CD14-positive monocyte (primary cell): Measurements from ENCODE around the gene ZFPM1. TPM values are rescaled to one million over a fixed set of nuclear protein-coding genes. Genes with fewer than 3 reads are reported as not detected.

Experiments used
- DNase-seq, 3 donors: peaks; one replicate each; pipeline ENCODE4 v3.0.0-alpha.2; 2011 to 2022
- H2AFZ ChIP-seq: 2 replicates; pipeline ENCODE4 v1.6.0; 2012; ENCODE audit warnings: mild to moderate bottlenecking, low read depth, low read length, inconsistent platforms; ENCODE audit not compliant: insufficient read depth, poor library complexity, severe bottlenecking
- H3K27ac ChIP-seq, 2 donors: 1 replicate in 1 of 2; 2 replicates in 1 of 2; pipeline ENCODE4 v1.5.1; 2012 to 2013; ENCODE audit warnings: low read length in 2 of 2, control low read depth in 1 of 2, inconsistent platforms in 1 of 2, low read depth in 1 of 2, mild to moderate bottlenecking in 1 of 2
- H3K27me3 ChIP-seq, 2 donors: one replicate each; pipeline versions ENCODE4 v1.6.0 to v1.6.1; 2011 to 2013; ENCODE audit warnings: low read length in 2 of 2; ENCODE audit not compliant: control insufficient read depth in 2 of 2, insufficient read depth in 2 of 2
- H3K36me3 ChIP-seq, 2 donors: replicated peaks in 1 of 2; 1 replicate in 1 of 2; 2 replicates in 1 of 2; pipeline versions ENCODE4 v1.5.1 to v1.6.1; 2012 to 2013; ENCODE audit warnings: low read length in 2 of 2, control low read depth in 1 of 2, inconsistent platforms in 1 of 2, mild to moderate bottlenecking in 1 of 2; ENCODE audit not compliant: insufficient read depth in 2 of 2, control insufficient read depth in 1 of 2
- H3K4me1 ChIP-seq, 2 donors: 1 replicate in 1 of 2; 2 replicates in 1 of 2; pipeline versions ENCODE4 v1.5.1 to v1.6.1; 2012 to 2013; ENCODE audit warnings: low read length in 2 of 2, control low read depth in 1 of 2, inconsistent platforms in 1 of 2, mild to moderate bottlenecking in 1 of 2, moderate library complexity in 1 of 2; ENCODE audit not compliant: insufficient read depth in 2 of 2, control insufficient read depth in 1 of 2
- H3K4me2 ChIP-seq: replicated peaks from 2 replicates; pipeline ENCODE3; 2012; ENCODE audit warnings: low read length, moderate library complexity, mild to moderate bottlenecking; ENCODE audit not compliant: poor library complexity, severe bottlenecking; ENCODE audit errors: extremely low read depth
- H3K4me3 ChIP-seq, 3 experiments: fragments of 200-600 bp in 1 of 3; sonication (generic) in 1 of 3; replicated peaks in 1 of 3; 1 replicate in 2 of 3; 2 replicates in 1 of 3; pipeline ENCODE4 v1.5.1; 2011 to 2013; ENCODE audit warnings: low read length in 3 of 3, mild to moderate bottlenecking in 3 of 3, control low read depth in 2 of 3, low read depth in 2 of 3, inconsistent platforms in 1 of 3, moderate library complexity in 1 of 3
- H3K79me2 ChIP-seq: 2 replicates; pipeline ENCODE4 v1.6.0; 2012; ENCODE audit warnings: mild to moderate bottlenecking, control low read depth, inconsistent platforms, low read length, moderate library complexity; ENCODE audit not compliant: insufficient read depth
- H3K9ac ChIP-seq: 2 replicates; pipeline ENCODE4 v1.6.0; 2017; ENCODE audit warnings: low read length, mild to moderate bottlenecking; ENCODE audit not compliant: insufficient read depth, poor library complexity, severe bottlenecking
- H3K9me3 ChIP-seq, 2 donors: replicated peaks in 1 of 2; 1 replicate in 1 of 2; 2 replicates in 1 of 2; pipeline versions ENCODE4 v1.5.1 to v1.6.1; 2012 to 2013; ENCODE audit warnings: low read length in 2 of 2, control low read depth in 1 of 2; ENCODE audit not compliant: control insufficient read depth in 1 of 2, insufficient read depth in 1 of 2
- H4K20me1 ChIP-seq: 2 replicates; pipeline ENCODE4 v1.6.0; 2012; ENCODE audit warnings: mild to moderate bottlenecking, low read length, control low read depth, moderate library complexity; ENCODE audit not compliant: insufficient read depth
- H3K27ac Mint-ChIP-seq, 7 donors: one replicate each; pipeline ENCODE4 v1.8.0; 2020; ENCODE audit warnings: mild to moderate bottlenecking in 7 of 7, mixed read lengths in 7 of 7, moderate library complexity in 6 of 7, inconsistent platforms in 2 of 7
- H3K27me3 Mint-ChIP-seq, 3 donors: one replicate each; pipeline ENCODE4 v1.8.0; 2021 to 2022; ENCODE audit warnings: low read depth in 3 of 3, mild to moderate bottlenecking in 3 of 3, mixed read lengths in 3 of 3, moderate library complexity in 3 of 3, inconsistent platforms in 1 of 3
- H3K36me3 Mint-ChIP-seq, 2 donors: one replicate each; pipeline ENCODE4 v1.8.0; 2020; ENCODE audit warnings: mixed read lengths in 2 of 2, inconsistent platforms in 1 of 2, mild to moderate bottlenecking in 1 of 2
- H3K4me1 Mint-ChIP-seq: one replicate; pipeline ENCODE4 v1.8.0; 2020; ENCODE audit warnings: mild to moderate bottlenecking, mixed read lengths
- H3K4me3 Mint-ChIP-seq, 2 donors: one replicate each; pipeline ENCODE4 v1.8.0; 2020; ENCODE audit warnings: mild to moderate bottlenecking in 2 of 2, mixed read lengths in 2 of 2, moderate library complexity in 1 of 2
- H3K9me3 Mint-ChIP-seq, 7 donors: one replicate each; pipeline ENCODE4 v1.8.0; 2020 to 2022; ENCODE audit warnings: mixed read lengths in 7 of 7, mild to moderate bottlenecking in 6 of 7, moderate library complexity in 6 of 7, inconsistent platforms in 2 of 7
- WGBS: methylation state at CpG from one replicate; pipeline ENCODE4 v1.1.5; 2013; ENCODE audit warnings: missing lambda C conversion rate; ENCODE audit not compliant: insufficient coverage; 5-methylcytosine and 5-hydroxymethylcytosine counted together
- intact Hi-C, 2 donors: fragments of 100-400 bp; cut with micrococcal nuclease; formaldehyde crosslinking; loops; one replicate each; pipeline versions ENCODE4 v1.15.0 to v1.15.1; 2023
- polyA plus RNA-seq, 3 donors: library from polyadenylated mRNA; depleted of rRNA in 1 of 3; unstranded in 2 of 3; stranded (reverse) in 1 of 3; fragments of 300-500 nt in 2 of 3; fragments of >200 nt in 1 of 3; fragmentation: Illumina TruSeq in 2 of 3; gene quantifications; 1 replicate in 2 of 3; 2 replicates in 1 of 3; pipeline ENCODE4 v1.2.3, GENCODE V29; 2012 to 2021
- TF ChIP-seq, protein P1 (sequence below): fragments of 200-600 bp; IDR thresholded peaks from one replicate; pipeline ENCODE4 v1.8.0; 2022; ENCODE audit warnings: antibody characterized with exemption, mild to moderate bottlenecking

The ZFPM1 gene
- polyA plus RNA-seq, 3 donors, result 0.04 to 0.19 (median 0.12) TPM

DNA sequence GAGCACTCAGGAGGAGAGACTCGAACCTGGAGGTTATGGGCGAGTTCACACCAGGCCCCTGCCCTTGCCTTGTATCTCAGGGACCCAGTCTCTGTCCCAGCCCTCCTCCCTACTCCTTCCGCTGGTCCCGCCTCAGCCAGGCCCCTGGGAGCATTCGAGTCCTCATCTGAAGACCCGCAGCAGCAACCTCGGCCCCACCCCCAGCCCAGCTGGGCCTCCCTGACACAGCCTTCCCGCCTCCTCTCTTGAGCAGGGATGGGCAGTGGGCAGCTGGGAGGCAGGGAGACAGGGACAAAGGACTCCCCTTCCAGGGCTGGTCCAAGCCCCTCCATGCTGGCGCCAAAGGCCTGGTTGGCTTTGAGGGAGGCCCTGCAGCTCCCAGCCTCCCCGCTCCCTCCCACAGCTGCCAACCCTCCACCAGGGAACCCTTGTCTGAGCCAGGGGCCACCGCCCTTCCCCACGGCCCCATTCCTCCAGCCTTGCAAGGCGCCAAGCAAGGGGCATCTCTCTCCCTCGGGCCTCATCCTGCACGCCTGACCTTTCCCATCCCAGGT is 101.7 kb downstream of the ZFPM1 start:
- intact Hi-C loops, result no loop called here
- Mint-ChIP-seq H3K4me3 (no peak overlapping the region), H3K27me3 (peaks cover 22 to 28% (median 26%) of the 10 kb centered on the region in 3 donors), H3K9me3 (peaks cover 3 to 12% (median 8%) of the 10 kb centered on the region in 7 donors), H3K4me1 (peaks cover 13% of the 10 kb centered on the region), H3K36me3 (no peaks in the 10 kb centered on the region), H3K27ac (no peak overlapping the region)
- H3K36me3 ChIP-seq, result no peaks in the 10 kb centered on the region
- WGBS, result 92% methylated on average over 12 of the region's 15 CpGs
- H3K4me1 ChIP-seq, result peaks cover 7 to 10% of the 10 kb centered on the region in 2 donors
- H2AFZ ChIP-seq, result no peak overlapping the region
- peaks cover 0 to 5% of the 10 kb centered on the region in 2 donors for H3K27me3 ChIP-seq
- H3K9ac ChIP-seq, result no peak overlapping the region
- H3K4me2 ChIP-seq, result no peak overlapping the region
- no peaks in the 10 kb centered on the region for H4K20me1 ChIP-seq
- DNase-seq, result no peak
- H3K79me2 ChIP-seq, result no peaks in the 10 kb centered on the region
- no peak overlapping the region for H3K4me3 ChIP-seq
- no peak overlapping the region for H3K27ac ChIP-seq
- TF ChIP-seq, protein P1, sequence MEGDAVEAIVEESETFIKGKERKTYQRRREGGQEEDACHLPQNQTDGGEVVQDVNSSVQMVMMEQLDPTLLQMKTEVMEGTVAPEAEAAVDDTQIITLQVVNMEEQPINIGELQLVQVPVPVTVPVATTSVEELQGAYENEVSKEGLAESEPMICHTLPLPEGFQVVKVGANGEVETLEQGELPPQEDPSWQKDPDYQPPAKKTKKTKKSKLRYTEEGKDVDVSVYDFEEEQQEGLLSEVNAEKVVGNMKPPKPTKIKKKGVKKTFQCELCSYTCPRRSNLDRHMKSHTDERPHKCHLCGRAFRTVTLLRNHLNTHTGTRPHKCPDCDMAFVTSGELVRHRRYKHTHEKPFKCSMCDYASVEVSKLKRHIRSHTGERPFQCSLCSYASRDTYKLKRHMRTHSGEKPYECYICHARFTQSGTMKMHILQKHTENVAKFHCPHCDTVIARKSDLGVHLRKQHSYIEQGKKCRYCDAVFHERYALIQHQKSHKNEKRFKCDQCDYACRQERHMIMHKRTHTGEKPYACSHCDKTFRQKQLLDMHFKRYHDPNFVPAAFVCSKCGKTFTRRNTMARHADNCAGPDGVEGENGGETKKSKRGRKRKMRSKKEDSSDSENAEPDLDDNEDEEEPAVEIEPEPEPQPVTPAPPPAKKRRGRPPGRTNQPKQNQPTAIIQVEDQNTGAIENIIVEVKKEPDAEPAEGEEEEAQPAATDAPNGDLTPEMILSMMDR, result no peak
- H3K9me3 ChIP-seq, result peaks cover 0 to 12% of the 10 kb centered on the region in 2 donors

- intact Hi-C loops, result no loop called here
- Mint-ChIP-seq H3K9me3 (peaks cover 3 to 12% (median 8%) of the 10 kb centered on the region in 7 donors), H3K4me1 (peaks cover 3% of the 10 kb centered on the region), H3K27me3 (peaks cover 18 to 28% (median 23%) of the 10 kb centered on the region in 3 donors), H3K36me3 (no peaks in the 10 kb centered on the region), H3K4me3 (no peak overlapping the region), H3K27ac (no peak overlapping the region)
- no peak for DNase-seq
- WGBS, result 76% methylated on average over 6 of the region's 15 CpGs
- Histone ChIP-seq H3K4me1 (no peaks in the 10 kb centered on the region), H3K27me3 (no peaks in the 10 kb centered on the region), H3K9ac (no peak overlapping the region), H3K4me2 (no peak overlapping the region), H2AFZ (no peak overlapping the region), H3K36me3 (no peaks in the 10 kb centered on the region), H3K27ac (no peak overlapping the region), H3K9me3 (peaks cover 0 to 12% of the 10 kb centered on the region in 2 donors), H4K20me1 (no peaks in the 10 kb centered on the region), H3K79me2 (no peaks in the 10 kb centered on the region), H3K4me3 (no peak overlapping the region)
- TF ChIP-seq, protein P1, result no peak
These were observed 103.4 kb downstream of the ZFPM1 start for GRCh38 chr16:88556294-88556988.
